NCI-H2107 treated with DMSO at 0.1 percent for 48 hours (cell line): ENCODE measurements around the gene RUNX1.

Source experiments
- DNase-seq: peaks from one replicate; lab custom pipeline; 2025; ENCODE audit not compliant: unreplicated experiment; lab: John Stamatoyannopoulos, UW

Gene RUNX1

DNA sequence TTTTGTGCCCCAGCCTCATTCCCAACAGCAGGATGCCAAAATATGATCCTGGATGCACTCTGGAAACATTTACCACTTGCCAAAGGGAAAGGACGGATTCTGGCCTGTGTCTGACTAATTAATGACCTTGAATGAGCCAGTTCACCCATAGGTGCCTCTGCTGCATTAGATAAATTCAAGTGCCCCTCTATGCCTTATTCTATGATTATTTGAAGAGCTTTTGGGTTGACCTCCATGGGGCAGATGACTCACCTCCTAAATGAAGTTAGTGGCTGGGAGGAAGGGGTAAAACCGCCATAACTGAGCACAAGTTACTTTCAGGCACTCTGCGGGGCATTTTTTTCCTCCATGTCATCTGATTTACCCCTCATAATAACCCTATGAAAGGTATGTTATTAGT lies 282.2 kb downstream of the RUNX1 start:
- no peak for DNase-seq

DNA sequence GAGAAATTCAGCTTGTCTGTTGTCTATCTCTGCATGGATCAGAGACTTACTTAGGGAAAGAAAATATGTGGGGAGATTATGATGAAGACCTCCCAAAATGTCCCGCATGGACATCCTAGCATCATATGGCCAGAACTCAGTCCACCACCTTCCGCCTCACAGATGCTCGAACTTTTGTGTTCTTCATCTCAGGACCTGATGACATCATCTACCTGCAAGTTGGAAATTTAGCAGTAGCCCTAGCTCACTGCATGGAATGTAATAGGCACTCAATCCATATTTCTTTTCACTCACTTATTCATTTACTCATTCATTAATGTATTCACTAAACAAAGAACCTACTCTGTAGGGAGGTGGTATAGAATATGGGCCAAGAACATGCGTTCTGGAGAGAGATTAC lies 283.5 kb downstream of the RUNX1 start:
- no peak for DNase-seq

DNA sequence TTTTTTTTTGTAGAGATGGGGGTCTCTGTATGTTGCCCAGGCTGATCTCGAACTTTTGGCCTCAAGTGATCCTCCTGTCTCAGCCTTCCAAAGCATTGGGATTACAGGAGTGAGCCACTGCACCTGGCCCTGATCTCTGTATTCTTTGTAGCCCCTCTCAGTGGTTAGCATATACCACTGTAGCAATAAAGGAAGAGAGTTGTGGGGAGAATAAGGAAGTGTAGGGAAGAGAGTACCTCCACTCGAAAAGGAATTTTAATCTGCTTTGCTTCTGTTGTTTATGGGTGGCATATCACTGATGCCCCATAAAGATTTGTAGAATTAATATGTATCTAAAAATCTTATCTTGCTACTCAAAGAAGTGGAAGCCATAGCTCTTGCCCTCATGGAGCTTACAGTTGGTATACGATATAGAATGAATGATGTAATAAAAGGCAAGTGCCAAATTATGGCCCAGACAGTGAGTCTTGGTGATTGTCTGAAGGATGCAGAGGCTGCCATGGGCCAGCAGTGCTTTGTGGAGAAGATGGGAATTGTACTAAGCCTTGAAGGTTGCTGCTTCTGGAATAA lies 284.3 kb downstream of the RUNX1 start:
- no peak for DNase-seq

DNA sequence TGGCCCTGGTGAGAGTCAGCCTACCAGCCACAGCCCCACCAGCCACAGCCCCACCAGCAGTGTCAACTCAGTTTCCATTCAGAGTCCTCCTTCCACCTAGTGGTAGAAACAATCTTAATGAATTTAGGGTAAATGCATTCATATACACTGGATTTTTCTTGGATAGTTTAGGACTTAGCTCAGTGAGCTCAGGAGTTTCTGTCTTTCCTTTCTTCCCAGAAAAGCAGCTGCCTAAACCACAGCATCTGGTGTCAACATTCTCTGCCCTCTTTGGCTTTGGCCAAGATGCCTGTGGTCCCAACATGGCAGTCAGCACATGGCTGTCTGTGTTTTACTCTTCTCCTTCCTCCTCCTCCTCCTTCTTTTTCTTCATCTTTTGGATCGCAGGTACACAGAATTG lies 286.3 kb downstream of the RUNX1 start:
- DNase-seq, result no peak

DNA sequence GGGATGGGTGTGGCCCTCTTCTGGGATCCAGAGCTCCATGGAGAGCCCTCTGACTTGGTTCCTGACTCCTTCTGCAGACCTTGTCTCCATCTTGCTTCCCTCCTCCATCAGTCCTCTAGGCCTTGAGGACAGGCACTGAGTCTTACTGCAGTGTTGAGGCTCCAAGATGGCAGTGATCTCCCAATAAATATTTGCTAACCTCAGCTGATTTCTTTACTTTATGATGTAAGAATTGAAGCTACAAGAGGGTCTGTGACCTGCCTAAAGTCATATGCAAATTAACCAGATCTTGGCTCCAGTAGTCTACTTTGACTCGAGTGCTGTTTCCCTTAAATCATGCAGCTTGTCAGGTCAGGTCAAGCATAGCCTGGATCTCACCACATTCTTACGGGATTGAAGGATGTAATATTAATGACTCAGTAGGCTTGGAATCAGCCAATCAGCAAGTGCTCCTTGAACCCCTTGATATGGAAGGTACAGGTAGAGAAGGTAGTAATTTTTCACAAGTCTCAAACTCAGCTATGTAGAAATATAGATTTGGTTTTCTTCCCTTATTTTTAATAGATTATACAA lies 287.3 kb downstream of the RUNX1 start:
- no peak for DNase-seq

DNA sequence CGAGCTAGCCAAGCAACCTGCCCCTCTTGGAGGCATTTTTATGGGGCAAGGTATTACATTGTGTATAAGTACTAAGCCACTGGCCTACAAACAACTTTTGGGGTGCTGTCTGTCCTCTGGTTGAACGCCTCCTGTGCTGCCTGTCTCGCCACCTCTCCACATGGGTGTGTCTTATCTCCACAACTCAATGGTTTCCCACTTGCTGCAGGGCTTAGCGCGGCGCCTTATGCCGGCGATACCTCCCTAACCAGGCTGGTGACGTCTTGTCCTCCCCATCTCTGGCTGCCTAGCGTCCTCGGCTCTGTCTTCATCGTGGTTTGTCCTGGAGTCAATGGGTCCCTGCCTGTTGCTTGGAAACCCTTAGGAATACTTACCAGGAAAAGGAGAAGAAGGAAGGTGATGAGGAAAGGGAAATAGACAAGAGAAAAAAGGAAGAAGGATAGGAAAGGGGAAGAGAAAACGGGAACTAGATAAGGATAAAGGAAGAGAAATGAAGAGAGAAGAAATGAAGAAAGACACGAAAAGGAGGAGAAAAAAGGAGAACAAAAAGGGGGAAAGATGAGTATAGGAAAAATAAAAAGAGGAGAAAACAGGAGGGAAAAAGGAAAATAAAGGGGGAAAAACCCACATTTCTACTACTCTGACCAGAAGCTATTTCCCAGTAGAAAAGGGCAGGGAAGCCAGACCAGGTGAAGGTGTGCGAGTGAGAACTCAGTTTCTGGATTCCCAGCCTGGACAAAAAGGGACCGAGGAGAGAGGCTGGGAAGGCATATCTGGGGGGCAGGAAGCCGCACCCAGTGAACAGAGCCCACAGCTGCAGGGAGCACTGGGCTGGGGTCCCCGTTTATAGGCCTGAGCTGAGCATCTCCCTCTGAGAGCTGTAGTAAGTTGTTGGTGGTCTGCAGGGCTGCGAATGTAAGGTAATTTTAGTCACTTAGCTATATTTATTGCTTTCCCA lies 294.1 kb downstream of the RUNX1 start:
- DNase-seq, result no peak

DNA sequence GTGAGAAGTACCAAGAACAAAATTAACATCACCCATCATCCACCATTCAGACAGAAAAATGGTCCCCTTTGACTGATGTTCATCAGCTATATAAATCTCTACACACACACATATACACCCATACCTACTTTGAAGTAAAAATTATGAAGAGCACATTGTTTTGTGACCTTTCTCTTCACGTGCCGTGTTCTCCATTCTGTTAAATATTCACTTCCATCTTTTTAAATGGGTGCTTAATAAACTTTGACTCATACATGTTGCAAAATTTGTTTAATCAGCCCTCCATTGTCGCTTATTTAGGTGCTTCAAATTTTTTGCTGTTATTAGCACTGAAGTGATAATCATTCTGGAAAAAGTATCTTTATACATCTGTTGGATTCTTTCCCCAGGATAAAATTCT lies 300.2 kb downstream of the RUNX1 start:
- no peak for DNase-seq

DNA sequence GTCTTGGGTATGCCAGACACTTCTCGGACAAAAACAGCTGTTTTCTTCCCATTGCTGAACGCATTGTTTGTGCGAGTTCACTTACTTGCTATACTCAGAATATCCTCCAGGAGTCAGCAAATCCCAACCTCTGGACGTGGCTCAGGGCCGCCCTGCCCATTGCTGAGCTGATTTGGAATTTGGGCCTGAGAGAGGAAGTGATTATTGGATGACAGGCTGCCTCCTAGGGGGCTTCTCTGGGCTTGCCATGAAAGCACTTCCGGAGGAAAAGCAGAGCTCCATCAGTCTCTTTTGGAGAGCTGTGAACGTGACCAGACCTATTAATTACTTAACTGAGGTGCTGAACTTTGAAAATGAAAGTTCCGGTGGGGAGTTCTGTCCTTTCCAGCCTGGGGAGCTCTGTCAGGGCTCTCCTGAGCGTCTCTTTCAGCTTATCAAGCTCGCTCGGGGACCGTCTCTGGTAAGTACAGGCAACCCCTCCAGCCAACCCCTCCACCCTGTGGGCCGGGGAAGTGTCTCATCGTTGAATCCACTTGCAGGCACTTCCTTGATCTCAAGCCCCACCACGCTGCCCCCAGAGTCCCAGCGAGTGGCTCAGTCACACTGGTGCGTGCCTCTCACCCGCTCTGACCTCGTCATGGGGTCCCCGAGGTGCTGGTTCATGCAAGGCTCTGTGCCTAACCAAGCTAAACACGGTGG lies 303.4 kb downstream of the RUNX1 start:
- peak; percentile 78 for DNase-seq

DNA sequence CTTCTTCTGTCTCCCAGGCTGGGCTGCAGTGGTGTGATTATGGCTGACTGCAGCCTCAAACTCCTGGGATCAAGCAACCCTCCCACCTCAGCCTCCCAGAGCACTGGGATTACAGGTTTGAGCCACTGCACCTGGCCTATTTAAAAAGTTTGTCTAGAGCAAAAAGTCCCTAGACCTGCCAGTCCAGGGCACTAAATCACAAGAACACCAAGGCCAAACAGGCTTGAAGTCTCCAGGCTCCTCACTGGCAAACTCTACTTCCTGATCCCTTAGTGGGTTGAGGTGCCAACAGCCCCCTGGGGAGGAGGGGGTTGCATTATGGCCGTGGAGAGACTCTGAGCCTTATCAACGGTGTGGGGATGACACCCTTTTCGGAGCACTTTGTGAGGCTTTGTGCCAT lies 304.3 kb downstream of the RUNX1 start:
- DNase-seq, result no peak

DNA sequence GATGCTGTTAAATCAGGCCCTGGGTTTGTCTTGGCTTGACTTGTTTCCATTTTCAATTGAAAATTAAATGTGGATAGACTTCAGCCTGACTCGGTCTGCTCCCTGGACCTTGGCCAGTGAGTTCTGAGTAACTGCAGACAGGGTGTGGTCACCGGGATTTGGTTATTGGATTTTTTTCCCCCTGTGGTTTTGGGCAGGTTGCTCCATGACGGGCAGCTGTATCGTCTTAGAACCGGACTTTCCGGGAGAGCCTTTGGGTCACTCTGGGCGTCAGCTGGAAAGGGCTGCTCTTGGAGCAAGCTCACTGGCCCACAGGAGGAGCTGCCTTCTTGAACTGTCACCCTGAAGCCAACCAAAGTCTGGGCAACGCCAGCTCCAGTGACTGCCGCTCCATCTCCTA lies 305.3 kb downstream of the RUNX1 start:
- no peak for DNase-seq

DNA sequence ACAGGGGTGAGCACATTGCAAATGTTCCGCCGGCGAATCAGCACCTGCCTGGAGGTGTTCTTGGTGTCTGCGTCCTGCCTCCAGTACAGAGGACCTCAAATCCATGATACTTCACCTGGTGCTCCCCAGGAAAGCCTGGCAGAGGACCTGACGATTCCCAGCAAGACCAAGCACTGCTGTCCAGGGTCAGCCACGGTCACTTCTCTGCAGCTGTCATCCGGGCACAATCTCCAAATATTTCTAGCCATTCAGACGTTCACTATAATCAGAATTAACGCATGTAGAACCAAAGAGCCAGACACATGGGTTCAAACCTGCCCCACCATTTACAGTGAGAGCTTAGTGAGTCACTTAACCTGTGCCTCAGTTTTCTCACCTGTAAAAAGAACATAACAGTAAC lies 305.8 kb downstream of the RUNX1 start:
- no peak for DNase-seq

DNA sequence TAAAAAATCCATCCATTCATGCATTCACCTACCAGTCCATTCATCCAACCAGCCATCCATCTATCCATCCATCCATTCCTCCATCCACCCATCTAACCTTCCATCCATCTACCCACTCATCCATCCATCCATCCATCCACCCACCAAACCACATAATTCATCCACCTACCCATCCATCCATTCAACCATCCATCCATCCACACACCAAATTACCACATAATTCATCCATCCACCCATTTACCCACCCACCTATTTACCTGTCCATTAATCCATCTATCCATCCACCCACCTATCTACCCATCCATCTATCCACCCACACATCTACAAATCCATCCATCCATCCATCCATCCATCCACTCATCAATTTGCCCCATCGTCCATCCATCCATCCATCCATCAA lies 308.9 kb downstream of the RUNX1 start:
- no peak for DNase-seq
